Measurements from ENCODE around the gene COL23A1. TPM values are rescaled to one million over a fixed set of nuclear protein-coding genes. Genes with fewer than 3 reads are reported as not detected.
"Not testable (repeated sequence)": the region's sequence is repeated elsewhere in the genome, so short reads cannot be mapped to it uniquely, and the experiment has no call there.

Gene COL23A1
- total RNA-seq, 1 donor from 2014 or later = not detected

DNA sequence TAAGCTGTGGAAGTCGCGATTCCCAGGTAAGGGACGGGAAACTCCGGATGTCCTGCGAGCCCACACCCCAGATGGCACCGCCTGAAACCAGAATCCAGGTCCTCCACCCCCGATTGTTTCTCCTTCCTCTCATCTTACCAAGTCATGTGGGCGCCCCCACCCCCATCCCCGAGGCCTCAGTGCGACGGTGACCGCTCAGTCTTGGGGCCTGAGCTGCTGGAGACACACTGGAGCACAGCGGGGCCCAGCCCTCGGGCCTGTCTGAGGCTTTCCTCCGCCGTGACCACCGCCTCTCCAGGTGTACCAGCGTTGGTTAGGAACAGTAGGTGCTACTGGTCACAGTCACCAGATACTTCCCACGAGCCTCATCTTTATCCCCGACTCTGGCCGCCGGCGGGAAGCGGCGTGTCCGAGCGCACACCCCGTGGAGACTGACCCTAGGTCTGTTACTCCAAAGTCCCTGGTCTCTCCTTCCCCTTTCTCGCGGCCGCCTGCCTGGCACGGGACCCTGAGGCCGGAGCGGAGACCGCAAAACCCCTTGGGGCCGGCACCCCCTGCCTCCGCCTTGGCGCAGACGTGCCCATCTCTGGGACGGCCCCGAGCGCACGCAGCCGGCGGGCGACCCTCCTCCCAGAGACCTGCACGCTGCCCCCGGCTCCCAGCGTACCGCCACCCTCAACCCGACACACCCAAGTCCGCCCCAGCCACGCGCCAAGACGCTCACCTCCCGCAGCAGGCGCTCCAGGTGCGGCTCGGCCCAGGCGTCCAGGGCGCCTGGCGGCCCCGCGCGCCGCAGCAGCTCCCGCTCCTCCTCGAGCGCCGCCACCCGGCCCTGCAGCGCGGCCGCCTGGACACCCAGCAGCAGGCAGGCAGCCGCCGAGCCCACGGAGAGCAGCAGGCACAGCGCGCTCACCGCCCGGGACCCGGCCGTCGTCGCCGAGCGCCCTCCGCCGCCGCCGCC is 733 bp downstream of the COL23A1 start:
- DNase-seq (ENCODE audit: extremely low read depth, low read depth, low spot score) = no peak

DNA sequence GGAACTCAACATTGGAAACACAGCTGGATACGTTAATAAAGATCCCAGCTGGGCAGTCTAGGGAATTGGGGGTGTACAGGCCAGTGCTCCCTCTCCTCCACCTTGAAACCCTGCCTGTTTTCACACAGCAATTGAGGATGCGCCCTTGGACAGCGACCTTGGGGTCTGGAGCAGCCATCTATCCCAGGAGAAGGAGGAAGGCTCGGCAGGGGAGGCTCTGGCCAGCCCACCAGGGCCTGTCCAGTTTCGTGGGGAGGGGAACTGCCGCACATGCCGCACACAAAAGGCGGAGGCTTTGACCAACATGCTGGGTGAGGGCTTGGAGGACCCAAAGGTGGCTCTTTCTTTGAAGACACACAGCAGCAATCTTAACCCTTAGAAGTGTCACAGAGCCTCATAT is 1.4 kb downstream of the COL23A1 start:
- no peak for DNase-seq (ENCODE audit: extremely low read depth, low read depth, low spot score)

DNA sequence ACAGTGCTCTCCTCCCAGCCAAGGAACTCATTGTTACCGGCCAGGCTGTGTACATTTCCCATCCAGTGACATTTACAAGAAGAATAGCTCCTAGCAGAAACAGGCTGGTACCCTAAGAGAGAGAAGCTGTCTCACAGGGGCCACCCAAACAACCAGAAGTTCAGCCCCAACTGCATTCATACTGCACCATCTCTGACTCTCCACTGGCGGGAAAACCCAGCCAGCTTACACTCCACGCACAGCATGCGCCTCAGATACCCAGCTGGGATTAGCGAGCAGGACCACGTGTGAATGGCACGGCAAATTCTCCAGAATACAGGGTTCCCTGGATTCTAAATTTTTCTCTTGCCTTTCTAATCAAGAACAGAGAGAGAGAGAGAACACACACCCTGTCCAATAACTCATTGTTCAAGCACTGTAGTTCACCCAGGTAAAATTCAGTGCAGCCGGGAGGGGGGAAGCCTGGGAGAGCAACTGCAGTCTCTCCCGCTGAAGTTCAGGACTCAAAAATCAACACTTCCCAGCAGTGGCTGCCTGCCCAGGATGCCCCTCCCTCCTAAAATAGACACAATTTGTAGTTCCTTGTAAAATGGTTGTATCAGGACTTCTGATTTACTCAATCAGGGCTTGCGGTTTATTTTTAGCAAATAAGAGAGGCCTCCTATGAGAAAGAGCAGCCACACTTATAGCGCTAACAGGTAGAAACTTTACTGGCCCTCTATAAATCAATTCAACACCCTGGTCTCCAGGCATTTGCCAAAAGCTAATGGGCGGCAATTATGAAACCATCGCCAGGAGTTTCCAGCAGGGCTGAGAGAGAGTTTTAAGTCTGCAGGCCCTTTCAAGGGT is 2.2 kb downstream of the COL23A1 start:
- DNase-seq (ENCODE audit: extremely low read depth, low read depth, low spot score) = no peak

DNA sequence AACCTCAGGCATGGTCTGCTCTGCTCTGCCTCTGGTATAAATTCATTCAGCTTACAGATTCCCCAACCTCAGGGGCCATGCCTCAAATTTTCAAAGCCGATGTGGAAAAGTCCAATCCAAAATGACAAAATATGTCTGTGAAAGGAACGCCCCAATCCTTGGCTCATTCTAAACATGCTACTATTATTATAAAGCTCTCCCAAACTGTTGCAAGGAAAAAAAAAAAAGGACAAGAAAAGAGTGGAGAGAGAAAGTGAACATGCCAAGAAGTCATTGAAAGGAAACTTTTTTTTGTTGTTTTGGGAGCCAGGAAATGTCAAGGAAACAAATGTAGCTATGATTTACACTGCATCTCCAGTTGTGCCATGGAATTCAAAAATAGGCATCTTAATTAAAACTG is 3.8 kb downstream of the COL23A1 start:
- no peak for DNase-seq (ENCODE audit: extremely low read depth, low read depth, low spot score)

DNA sequence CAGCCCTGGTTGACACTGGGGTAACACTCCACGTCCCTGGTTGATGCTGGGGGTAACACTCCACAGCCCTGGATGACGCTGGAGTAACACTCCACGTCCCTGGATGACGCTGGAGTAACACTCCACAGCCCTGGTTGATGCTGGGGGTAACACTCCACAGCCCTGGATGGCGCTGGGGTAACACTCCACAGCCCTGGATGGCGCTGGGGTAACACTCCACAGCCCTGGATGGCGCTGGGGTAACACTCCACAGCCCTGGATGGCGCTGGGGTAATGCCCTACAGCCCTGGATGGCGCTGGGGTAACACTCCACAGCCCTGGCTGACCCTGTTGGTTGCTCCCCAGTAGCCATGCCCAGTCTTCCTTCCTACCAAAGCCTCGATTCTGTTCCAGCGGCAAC is 4.8 kb downstream of the COL23A1 start:
- not testable (repeated sequence) for DNase-seq (ENCODE audit: extremely low read depth, low read depth, low spot score)

- no peak for DNase-seq (ENCODE audit: extremely low read depth, low read depth, low spot score)
Observed at GRCh38 chr5:178583279-178583678, 6.9 kb downstream of the COL23A1 start.

DNA sequence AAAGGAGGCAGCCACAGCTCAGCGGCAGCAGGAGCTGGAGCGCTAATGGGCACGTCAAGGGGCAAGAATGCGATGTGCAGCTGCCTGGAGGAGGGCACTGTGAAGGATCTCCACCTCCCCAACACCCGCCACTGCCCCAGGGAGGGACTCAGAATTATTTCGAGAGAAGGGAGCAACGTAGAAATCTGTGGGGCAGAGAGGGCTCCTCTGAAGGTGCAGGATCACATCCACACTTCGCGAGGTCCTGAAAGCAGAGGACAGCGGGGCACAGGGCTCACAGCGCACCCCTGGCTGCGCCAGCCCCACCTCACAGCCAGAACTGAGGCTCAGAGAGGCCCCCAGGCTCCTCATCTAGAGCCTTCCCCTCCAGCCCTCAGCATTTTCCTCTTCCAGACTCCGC is 7.9 kb downstream of the COL23A1 start:
- DNase-seq (ENCODE audit: extremely low read depth, low read depth, low spot score) = no peak

DNA sequence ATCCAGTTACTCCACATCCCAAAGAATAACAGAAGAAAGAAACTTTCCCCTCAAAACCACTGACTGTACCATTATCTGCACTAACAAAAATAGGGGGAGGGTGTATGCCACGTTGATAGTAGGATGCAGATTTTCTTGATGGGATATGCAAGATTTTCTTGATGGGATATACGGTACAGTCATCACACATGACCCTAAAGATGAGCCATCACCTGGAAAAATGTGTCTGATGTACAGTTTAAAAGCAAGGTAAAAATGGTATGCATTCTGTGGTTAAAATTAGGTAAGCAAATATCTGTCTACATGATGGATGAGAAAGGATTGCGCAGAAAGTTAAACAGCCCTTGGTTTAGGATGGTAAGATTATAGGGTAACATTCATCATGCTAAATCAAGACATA is 8.6 kb downstream of the COL23A1 start:
- DNase-seq (ENCODE audit: extremely low read depth, low read depth, low spot score) = no peak

- no peak for DNase-seq (ENCODE audit: extremely low read depth, low read depth, low spot score)
Observed at GRCh38 chr5:178580271-178580955, 9.8 kb downstream of the COL23A1 start.

DNA sequence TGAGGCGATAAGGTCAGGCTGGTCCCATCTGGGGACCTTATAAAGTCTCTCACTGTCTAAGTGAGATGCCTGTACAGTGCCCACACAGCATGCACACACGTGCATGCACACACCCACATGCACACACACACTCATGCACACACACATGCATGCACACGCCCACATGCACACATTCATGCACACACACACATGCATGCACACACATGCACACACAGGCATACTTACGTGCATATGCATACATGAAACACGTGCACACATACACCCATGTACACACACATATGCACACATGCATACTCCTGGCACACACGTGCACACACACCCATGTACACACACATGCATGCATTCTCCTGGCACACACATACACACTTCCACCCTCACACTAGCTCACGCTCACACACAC is 12.2 kb downstream of the COL23A1 start:
- DNase-seq (ENCODE audit: extremely low read depth, low read depth, low spot score) = no peak

- DNase-seq (ENCODE audit: extremely low read depth, low read depth, low spot score) = no peak
Observed at GRCh38 chr5:178577376-178577839, 12.8 kb downstream of the COL23A1 start.

DNA sequence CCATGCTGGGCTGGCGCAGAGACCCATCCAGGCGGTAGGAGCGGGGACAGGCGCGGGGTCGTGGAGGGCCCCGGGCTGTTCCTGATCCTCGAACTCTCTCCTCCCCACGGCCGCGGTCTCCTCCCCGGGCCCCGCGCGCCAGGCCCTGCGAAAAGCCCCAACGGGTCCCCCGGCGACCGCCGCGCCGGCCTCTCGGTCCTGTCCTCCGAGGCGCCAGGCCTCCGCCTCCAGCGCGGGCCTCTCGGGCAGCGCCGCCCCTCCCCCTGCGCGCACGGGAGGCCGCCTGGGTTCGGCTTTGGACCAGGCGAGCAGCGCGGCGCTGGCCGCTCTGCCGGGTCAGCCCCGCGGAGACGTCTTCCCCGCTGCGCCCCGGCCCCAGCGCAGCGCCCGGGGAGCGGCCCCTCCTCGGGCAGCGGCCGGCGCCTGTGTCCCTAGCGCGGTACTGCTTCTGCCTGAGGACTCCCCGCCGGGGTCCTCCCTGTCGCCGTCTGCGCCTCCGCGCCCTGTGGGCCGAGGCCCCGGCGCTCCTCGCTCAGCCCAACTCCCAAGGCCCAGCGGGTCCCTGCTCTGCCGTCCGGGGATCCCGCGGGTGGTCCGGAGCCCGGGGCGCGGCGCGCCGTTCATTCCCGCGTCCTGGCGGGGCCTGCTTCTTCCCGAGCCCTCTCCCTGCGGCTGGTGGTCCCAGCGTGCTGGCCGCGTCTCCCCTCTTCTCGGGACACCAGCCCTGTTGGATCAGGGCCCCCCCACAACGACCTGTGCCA is 13.4 kb downstream of the COL23A1 start:
- DNase-seq (ENCODE audit: extremely low read depth, low read depth, low spot score) = no peak

DNA sequence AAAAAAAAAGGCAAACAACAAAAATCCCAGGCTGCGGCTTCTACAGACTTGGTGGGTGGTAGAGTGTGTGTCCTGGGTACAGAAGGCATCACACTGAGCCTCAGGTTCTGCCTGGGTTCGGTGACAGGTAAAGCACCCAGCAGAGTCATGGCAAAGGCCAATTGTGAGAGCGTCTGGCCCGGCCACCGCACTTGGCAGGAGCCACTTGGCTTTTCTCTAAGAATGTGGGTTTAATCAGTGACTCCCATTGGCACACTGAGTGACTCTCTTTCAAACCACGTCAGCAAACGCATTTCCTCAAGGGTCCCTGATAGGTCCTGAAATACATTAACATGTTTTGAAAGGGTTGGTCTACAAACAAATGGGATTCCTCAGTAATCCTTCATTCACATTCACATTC is 17.0 kb downstream of the COL23A1 start:
- DNase-seq (ENCODE audit: extremely low read depth, low read depth, low spot score) = no peak

DNA sequence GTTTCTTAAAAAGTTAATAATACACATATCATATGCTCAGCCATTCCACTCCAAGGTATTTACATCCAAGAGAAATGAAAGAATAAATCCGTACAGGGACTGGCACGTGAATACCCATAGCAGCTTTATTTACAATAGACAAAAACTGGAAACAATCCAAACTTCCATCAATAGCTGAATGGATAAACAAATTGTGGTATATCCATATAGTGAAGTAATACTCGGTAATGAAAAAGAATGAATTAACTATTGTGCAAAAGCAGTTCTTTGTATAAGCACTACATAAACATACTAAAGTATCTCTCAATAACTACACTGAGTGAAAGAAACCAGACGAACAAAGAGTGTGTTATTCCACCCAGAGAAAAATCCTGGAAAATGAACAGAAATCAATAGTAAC is 17.6 kb downstream of the COL23A1 start:
- no peak for DNase-seq (ENCODE audit: extremely low read depth, low read depth, low spot score)

DNA sequence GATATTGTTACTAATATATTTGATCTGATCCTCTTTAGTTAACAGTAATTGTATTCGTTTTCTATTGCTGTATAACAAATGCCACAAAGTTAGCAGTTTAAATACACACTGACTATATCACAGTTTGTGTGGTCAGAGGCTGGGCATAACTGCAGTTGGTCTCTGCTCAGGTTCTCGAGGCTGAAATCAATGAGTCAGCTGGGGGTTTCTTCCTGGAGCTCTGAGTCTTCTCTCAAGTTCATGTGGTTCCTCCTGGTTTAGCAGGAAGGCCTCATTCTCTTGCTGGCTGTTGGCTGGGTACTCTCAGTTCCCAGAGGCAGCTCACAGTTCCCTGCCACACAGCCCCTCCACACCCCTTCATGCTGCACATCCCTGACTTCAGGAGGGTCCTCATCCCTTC is 20.7 kb downstream of the COL23A1 start:
- no peak for DNase-seq (ENCODE audit: extremely low read depth, low read depth, low spot score)

DNA sequence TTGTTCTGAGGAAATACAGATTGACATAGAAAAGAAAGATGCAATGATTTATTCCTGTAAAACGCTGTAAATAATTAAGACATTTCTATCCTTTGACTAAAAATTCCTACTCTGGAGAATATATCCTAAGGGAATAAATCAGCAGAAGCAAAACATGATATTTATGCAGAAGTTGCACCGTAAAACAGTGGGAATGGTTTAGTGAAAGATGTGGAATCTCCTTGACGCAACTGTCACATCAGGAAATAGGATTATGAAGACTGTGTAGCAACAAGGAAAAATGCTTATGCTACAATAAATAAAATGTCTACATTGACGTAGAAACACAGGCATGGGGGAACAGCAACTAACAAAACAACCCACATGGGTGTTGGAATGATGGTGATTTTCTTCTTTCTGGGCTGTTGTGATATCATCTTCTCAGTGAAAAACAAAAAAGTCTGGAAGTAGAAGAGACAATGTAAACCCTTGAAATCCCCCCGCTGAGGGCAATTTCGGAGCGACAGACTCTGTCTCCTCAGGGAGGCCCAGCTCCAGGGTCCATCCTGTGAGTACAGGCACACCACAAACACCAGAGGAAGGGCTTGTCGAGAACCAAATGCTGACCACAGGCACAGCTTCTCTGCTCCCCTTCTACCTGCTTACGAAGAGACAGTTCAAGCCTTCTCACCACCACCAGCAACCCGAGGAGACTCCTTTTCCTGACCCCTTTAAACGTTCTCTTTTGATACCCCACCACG is 25.2 kb downstream of the COL23A1 start:
- DNase-seq (ENCODE audit: extremely low read depth, low read depth, low spot score) = no peak

DNA sequence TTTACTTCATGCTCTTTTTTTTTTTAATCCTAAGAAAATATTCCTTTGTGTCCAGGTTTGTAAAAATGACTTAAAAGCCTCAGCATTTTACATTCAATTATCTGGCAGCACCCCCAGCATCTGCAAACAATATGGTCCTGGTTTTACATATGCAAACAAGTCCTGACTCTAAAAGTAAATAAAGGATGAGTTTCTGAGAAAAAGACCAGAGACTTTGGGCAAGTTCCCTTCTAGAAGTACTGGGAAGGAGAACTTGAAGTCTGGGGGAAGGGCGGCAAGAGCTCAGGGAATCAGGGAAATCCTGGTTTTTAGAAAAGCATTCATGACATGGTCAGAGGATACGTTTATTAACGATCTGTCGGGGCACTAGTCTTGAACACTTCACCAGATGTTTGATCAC is 25.8 kb downstream of the COL23A1 start:
- no peak for DNase-seq (ENCODE audit: extremely low read depth, low read depth, low spot score)

GRCh38 chr5:178563621-178564020 is 26.6 kb downstream of the COL23A1 start:
- DNase-seq (ENCODE audit: extremely low read depth, low read depth, low spot score) = no peak

DNA sequence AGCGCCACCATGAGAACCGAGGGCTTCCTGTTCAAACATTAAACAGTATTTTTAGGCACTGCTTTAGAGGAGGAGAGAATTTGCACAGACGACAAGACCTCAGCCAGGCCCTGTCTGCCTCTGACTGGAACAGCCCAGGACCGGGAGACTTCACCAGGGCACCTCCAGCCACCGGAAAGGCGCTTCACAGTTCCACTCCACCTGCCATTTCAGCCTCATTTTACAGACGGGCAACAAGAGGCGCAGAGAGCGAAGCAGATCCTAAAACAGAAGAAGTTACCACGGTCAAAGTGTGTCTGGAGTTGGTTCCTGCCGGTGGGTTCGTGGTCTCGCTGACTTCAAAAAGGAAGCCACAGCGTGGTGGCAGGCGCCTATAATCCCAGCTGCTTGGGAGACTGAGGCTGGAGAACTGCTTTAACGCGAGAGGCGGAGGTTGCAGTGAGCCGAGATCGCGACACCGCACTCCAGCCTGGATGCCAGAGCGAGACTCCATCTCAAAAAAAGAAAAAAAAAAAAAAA is 28.4 kb downstream of the COL23A1 start:
- DNase-seq (ENCODE audit: extremely low read depth, low read depth, low spot score) = no peak
